HK-2 (cell line): ENCODE data around the gene SATL1.
"Not testable (repeated sequence)": the region's sequence is repeated elsewhere in the genome, so short reads cannot be mapped to it uniquely, and the experiment has no call there.

Experiments
- DNase-seq: peaks from one replicate; pipeline ENCODE4 v3.0.0-alpha.2; 2018; ENCODE audit not compliant: unreplicated experiment

SATL1 gene

GRCh38 chrX:85243761-85244449 is at the start of gene SATL1, which contains the start of gene ZNF711:
Gene SATL1 (minus strand): TSS chrX:85243779. CDS start chrX:85108968, 134,811 bp downstream.
Gene ZNF711 (plus strand): TSS chrX:85243991. CDS start chrX:85247573, 3,582 bp downstream.
- peak; percentile 6 for DNase-seq

GRCh38 chrX:85288992-85289723 is 45.6 kb upstream of the SATL1 start:
- no peak for DNase-seq

GRCh38 chrX:85285286-85285685 is 41.7 kb upstream of the SATL1 start:
- not testable (repeated sequence) for DNase-seq

- peak; percentile 1 for DNase-seq
Measured at GRCh38 chrX:85244450-85245211, 1.1 kb upstream of the SATL1 start.

GRCh38 chrX:85243155-85243554 is 424 bp downstream of the SATL1 start:
- DNase-seq = no peak

GRCh38 chrX:85223359-85223758 is 20.2 kb downstream of the SATL1 start:
- no peak for DNase-seq

GRCh38 chrX:85221361-85221760 is 22.2 kb downstream of the SATL1 start:
- DNase-seq = no peak

- no peak for DNase-seq
Measured at GRCh38 chrX:85215946-85216345, 27.6 kb downstream of the SATL1 start.

- no peak for DNase-seq
Measured at GRCh38 chrX:85213792-85214530, 29.6 kb downstream of the SATL1 start.

- DNase-seq = no peak
Measured at GRCh38 chrX:85203461-85203970, 40.1 kb downstream of the SATL1 start.

GRCh38 chrX:85196319-85196718 is 47.3 kb downstream of the SATL1 start:
- no peak for DNase-seq

- no peak for DNase-seq
Measured at GRCh38 chrX:85159644-85160043, 83.9 kb downstream of the SATL1 start.

- DNase-seq = no peak
Measured at GRCh38 chrX:85140964-85141363, 102.6 kb downstream of the SATL1 start.

- no peak for DNase-seq
Measured at GRCh38 chrX:85139422-85139821, 104.2 kb downstream of the SATL1 start.

- DNase-seq = no peak
Measured at GRCh38 chrX:85136409-85136808, 107.2 kb downstream of the SATL1 start.

GRCh38 chrX:85115252-85115651 is 128.3 kb downstream of the SATL1 start:
- no peak for DNase-seq

GRCh38 chrX:85114776-85115175 is 128.8 kb downstream of the SATL1 start:
- no peak for DNase-seq

GRCh38 chrX:85114171-85114570 is 129.4 kb downstream of the SATL1 start:
- DNase-seq = no peak

- no peak for DNase-seq
Measured at GRCh38 chrX:85113746-85114145, 129.8 kb downstream of the SATL1 start.

- no peak for DNase-seq
Measured at GRCh38 chrX:85112293-85112692, 131.3 kb downstream of the SATL1 start.

GRCh38 chrX:85111347-85111746 is 132.2 kb downstream of the SATL1 start:
- no peak for DNase-seq

GRCh38 chrX:85109235-85109634 is 134.3 kb downstream of the SATL1 start:
- DNase-seq = no peak
